HepG2 (cell line): Measurements from ENCODE around the gene RPS6KB1. TPM values are rescaled to one million over a fixed set of nuclear protein-coding genes. Genes with fewer than 3 reads are reported as not detected.

Experiments
- ASH2L ChIP-seq: fragments of 300-600, 200-600 bp; sonication (generic); IDR thresholded peaks from 2 replicates; pipeline ENCODE4 v1.7.0; 2017; ENCODE audit warnings: low read depth, mild to moderate bottlenecking, moderate library complexity, mixed read lengths, low read length; ENCODE audit not compliant: insufficient read length
- ATF1 ChIP-seq: IDR thresholded peaks from 2 replicates; pipeline ENCODE4 v1.6.1; 2016; ENCODE audit warnings: mild to moderate bottlenecking, control low read depth
- ETV5 ChIP-seq: IDR thresholded peaks from 2 replicates; pipeline ENCODE4 v1.6.1; 2018; ENCODE audit warnings: missing biosample characterization, missing genetic modification reagents, inconsistent platforms, borderline replicate concordance
- FOXC1 ChIP-seq: sonication (generic); formaldehyde crosslinking; IDR thresholded peaks from 2 replicates; pipeline ENCODE4 v1.8.0; 2022; ENCODE audit warnings: mild to moderate bottlenecking, missing genetic modification reagents, borderline replicate concordance
- HDAC2 ChIP-seq: sonication (generic); formaldehyde crosslinking; IDR thresholded peaks from 2 replicates; pipeline ENCODE4 v1.4.0; 2020; ENCODE audit warnings: missing genetic modification reagents
- MAZ ChIP-seq, 2 experiments: sonication (generic) in 1 of 2; formaldehyde crosslinking in 1 of 2; IDR thresholded peaks; 2 replicates each; pipeline versions ENCODE4 v1.5.0 to v1.6.1; 2012 to 2020; ENCODE audit warnings: low read depth in 2 of 2, mild to moderate bottlenecking in 2 of 2, borderline replicate concordance in 1 of 2, improper control_type of control experiment in 1 of 2, low read length in 1 of 2, missing genetic modification reagents in 1 of 2, moderate library complexity in 1 of 2
- MBNL3 ChIP-seq: fragments of 250-450 bp; sonication (Bioruptor Pico); conservative IDR thresholded peaks from 2 replicates; pipeline ENCODE4 v1.8.0; 2022; ENCODE audit warnings: mild to moderate bottlenecking, inconsistent platforms
- NONO ChIP-seq, 2 experiments: fragments of 450-650 bp in 1 of 2; sonication (generic) in 1 of 2; formaldehyde crosslinking in 1 of 2; IDR thresholded peaks in 1 of 2; conservative IDR thresholded peaks in 1 of 2; 2 replicates each; pipeline versions ENCODE4 v1.6.1 to v1.8.0; 2017 to 2022; ENCODE audit warnings: mild to moderate bottlenecking in 1 of 2, missing genetic modification reagents in 1 of 2, moderate library complexity in 1 of 2
- PAWR ChIP-seq: sonication (generic); formaldehyde crosslinking; IDR thresholded peaks from 2 replicates; pipeline ENCODE4 v1.4.0; 2020; ENCODE audit warnings: missing genetic modification reagents, mild to moderate bottlenecking, borderline replicate concordance
- SMC3 ChIP-seq: IDR thresholded peaks from 2 replicates; pipeline ENCODE4 v1.6.1; 2011; ENCODE audit warnings: low read length, improper control_type of control experiment
- SP140L ChIP-seq: sonication (generic); formaldehyde crosslinking; IDR thresholded peaks from 2 replicates; pipeline ENCODE4 v1.4.0; 2020; ENCODE audit warnings: missing genetic modification reagents, borderline replicate concordance
- SP5 ChIP-seq: IDR thresholded peaks from 2 replicates; pipeline ENCODE4 v1.6.1; 2016; ENCODE audit warnings: low read depth, borderline replicate concordance
- SPEN ChIP-seq: sonication (generic); formaldehyde crosslinking; IDR thresholded peaks from 2 replicates; pipeline ENCODE4 v1.5.1; 2020; ENCODE audit warnings: low read depth, mild to moderate bottlenecking, missing genetic modification reagents
- THAP11 ChIP-seq: IDR thresholded peaks from 2 replicates; pipeline ENCODE4 v1.6.1; 2016; ENCODE audit warnings: missing biosample characterization, missing genetic modification reagents
- ZMYM4 ChIP-seq: sonication (generic); formaldehyde crosslinking; IDR thresholded peaks from 2 replicates; pipeline ENCODE4 v1.8.1; 2023; ENCODE audit warnings: mild to moderate bottlenecking, missing genetic modification reagents
- ZNF615 ChIP-seq: sonication (generic); formaldehyde crosslinking; IDR thresholded peaks from 2 replicates; pipeline ENCODE4 v1.5.0; 2020; ENCODE audit warnings: mild to moderate bottlenecking, missing genetic modification reagents, borderline replicate concordance
- ZNF839 ChIP-seq: sonication (generic); formaldehyde crosslinking; IDR thresholded peaks from 2 replicates; pipeline ENCODE4 v1.4.0; 2020; ENCODE audit warnings: missing genetic modification reagents, mild to moderate bottlenecking, borderline replicate concordance
- polyA plus RNA-seq, 8 experiments: library from polyadenylated mRNA; depleted of rRNA in 3 of 8; stranded (reverse) in 7 of 8; unstranded in 1 of 8; fragments of >200 nt; fragmentation: Illumina TruSeq in 4 of 8; extraction: Trizol in 4 of 8; gene quantifications; 2 replicates each; pipeline versions ENCODE4 v1.2.1 to v1.2.3, GENCODE V29; 2011 to 2016; ENCODE audit warnings: low read depth in 4 of 8, missing spikeins in 1 of 8, mixed read lengths in 1 of 8; ENCODE audit not compliant: insufficient read depth in 1 of 8
- total RNA-seq, 5 experiments: library from RNA; depleted of rRNA; stranded (reverse); fragments of >200 nt; fragmentation: Illumina TruSeq; extraction: Trizol; gene quantifications; 2 replicates each; pipeline ENCODE4 v1.2.3, GENCODE V29; 2016; ENCODE audit warnings: low read depth in 1 of 5
- TF ChIP-seq, protein P1 (sequence below): sonication (generic); formaldehyde crosslinking; IDR thresholded peaks from 2 replicates; pipeline ENCODE4 v1.4.0; 2020; ENCODE audit warnings: missing genetic modification reagents, borderline replicate concordance
- TF ChIP-seq, protein P2 (sequence below): sonication (generic); formaldehyde crosslinking; conservative IDR thresholded peaks from 2 replicates; pipeline ENCODE4 v1.4.0; 2020; ENCODE audit warnings: mild to moderate bottlenecking, missing genetic modification reagents, moderate library complexity
- TF ChIP-seq, protein P3 (sequence below): sonication (generic); formaldehyde crosslinking; conservative IDR thresholded peaks from 2 replicates; pipeline ENCODE4 v1.4.0; 2020; ENCODE audit warnings: missing genetic modification reagents
- TF ChIP-seq, protein P4 (sequence below): sonication (generic); formaldehyde crosslinking; IDR thresholded peaks from 2 replicates; pipeline ENCODE4 v1.9.0; 2022; ENCODE audit warnings: missing genetic modification reagents, mild to moderate bottlenecking, borderline replicate concordance

RPS6KB1 gene
- total and polyA plus RNA-seq, 2 of the 13 experiments (the other 11 are each of a cell fraction or from before 2014, with no cell fraction given): 16.5 to 42.2 TPM

DNA sequence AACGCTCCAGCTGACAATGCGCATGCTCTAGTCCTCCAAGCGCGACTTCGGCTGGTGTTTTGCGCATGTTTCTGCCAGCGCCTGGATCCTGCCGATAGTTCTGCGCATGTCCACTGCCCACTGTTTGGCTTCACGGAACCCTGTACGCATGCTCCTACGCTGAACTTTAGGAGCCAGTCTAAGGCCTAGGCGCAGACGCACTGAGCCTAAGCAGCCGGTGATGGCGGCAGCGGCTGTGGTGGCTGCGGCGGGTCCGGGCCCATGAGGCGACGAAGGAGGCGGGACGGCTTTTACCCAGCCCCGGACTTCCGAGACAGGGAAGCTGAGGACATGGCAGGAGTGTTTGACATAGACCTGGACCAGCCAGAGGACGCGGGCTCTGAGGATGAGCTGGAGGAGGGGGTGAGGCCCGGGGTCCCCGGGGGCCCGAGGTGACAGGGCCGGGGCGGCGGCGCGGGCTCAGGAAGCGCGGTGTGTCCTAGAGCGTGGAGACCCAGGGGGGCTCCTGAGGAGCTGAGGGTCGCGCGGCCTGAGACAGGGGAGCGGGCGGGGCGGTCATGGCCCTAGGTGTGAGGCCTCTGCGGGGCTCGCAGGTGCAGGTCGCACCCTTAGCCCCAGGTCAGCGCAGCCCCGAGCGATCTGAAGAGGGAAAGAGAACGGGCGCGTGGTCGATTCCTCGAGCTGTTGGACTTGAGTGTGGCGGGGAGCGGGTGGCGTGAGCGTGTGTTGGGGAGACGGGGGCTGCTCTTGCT is at the start of gene RPS6KB1, which contains the start of gene TUBD1 (continued):
- TF ChIP-seq, protein P1, sequence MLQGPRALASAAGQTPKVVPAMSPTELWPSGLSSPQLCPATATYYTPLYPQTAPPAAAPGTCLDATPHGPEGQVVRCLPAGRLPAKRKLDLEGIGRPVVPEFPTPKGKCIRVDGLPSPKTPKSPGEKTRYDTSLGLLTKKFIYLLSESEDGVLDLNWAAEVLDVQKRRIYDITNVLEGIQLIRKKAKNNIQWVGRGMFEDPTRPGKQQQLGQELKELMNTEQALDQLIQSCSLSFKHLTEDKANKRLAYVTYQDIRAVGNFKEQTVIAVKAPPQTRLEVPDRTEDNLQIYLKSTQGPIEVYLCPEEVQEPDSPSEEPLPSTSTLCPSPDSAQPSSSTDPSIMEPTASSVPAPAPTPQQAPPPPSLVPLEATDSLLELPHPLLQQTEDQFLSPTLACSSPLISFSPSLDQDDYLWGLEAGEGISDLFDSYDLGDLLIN (CRISPR knock-in tag): 0 out of 2 replicates have a peak, but pooled peaks have one; percentile 40
- TF ChIP-seq, protein P2, sequence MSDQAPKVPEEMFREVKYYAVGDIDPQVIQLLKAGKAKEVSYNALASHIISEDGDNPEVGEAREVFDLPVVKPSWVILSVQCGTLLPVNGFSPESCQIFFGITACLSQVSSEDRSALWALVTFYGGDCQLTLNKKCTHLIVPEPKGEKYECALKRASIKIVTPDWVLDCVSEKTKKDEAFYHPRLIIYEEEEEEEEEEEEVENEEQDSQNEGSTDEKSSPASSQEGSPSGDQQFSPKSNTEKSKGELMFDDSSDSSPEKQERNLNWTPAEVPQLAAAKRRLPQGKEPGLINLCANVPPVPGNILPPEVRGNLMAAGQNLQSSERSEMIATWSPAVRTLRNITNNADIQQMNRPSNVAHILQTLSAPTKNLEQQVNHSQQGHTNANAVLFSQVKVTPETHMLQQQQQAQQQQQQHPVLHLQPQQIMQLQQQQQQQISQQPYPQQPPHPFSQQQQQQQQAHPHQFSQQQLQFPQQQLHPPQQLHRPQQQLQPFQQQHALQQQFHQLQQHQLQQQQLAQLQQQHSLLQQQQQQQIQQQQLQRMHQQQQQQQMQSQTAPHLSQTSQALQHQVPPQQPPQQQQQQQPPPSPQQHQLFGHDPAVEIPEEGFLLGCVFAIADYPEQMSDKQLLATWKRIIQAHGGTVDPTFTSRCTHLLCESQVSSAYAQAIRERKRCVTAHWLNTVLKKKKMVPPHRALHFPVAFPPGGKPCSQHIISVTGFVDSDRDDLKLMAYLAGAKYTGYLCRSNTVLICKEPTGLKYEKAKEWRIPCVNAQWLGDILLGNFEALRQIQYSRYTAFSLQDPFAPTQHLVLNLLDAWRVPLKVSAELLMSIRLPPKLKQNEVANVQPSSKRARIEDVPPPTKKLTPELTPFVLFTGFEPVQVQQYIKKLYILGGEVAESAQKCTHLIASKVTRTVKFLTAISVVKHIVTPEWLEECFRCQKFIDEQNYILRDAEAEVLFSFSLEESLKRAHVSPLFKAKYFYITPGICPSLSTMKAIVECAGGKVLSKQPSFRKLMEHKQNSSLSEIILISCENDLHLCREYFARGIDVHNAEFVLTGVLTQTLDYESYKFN (CRISPR knock-in tag): peak; percentile 51
- TF ChIP-seq PAWR (CRISPR knock-in tag) (no peak), THAP11 (peak; percentile 94), HDAC2 (CRISPR knock-in tag) (peak; percentile 74), ETV5 (CRISPR knock-in tag) (peak; percentile 48; the same call in 1 of the 2 replicates), FOXC1 (CRISPR knock-in tag) (peak; percentile 72; the same call in 1 of the 2 replicates), SPEN (CRISPR knock-in tag) (peak; percentile 99), SP140L (CRISPR knock-in tag) (no peak), ASH2L (peak; percentile 86), ZNF615 (no peak), SP5 (no peak), ZNF839 (CRISPR knock-in tag) (peak; percentile 72; the same call in 1 of the 2 replicates), SMC3 (no peak), NONO (IDR thresholded peaks at IDR 0.05) (no peak), NONO (CRISPR knock-in tag; conservative IDR thresholded peaks at IDR 0.05) (peak; percentile 91), ZMYM4 (peak; percentile 84), MBNL3 (CRISPR knock-in tag) (no peak), ATF1 (CRISPR knock-in tag) (no peak), MAZ (IDR thresholded peaks at IDR 0.05; ENCODE audit: borderline replicate concordance, low read depth, low read length) (no peak), MAZ (CRISPR knock-in tag; IDR thresholded peaks at IDR 0.05; ENCODE audit: low read depth) (peak; percentile 82; the same call in 1 of the 2 replicates)
- TF ChIP-seq, protein P3, sequence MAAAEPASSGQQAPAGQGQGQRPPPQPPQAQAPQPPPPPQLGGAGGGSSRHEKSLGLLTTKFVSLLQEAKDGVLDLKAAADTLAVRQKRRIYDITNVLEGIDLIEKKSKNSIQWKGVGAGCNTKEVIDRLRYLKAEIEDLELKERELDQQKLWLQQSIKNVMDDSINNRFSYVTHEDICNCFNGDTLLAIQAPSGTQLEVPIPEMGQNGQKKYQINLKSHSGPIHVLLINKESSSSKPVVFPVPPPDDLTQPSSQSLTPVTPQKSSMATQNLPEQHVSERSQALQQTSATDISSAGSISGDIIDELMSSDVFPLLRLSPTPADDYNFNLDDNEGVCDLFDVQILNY (CRISPR knock-in tag): peak; percentile 41; the same call in 1 of the 2 replicates
- TF ChIP-seq, protein P4, sequence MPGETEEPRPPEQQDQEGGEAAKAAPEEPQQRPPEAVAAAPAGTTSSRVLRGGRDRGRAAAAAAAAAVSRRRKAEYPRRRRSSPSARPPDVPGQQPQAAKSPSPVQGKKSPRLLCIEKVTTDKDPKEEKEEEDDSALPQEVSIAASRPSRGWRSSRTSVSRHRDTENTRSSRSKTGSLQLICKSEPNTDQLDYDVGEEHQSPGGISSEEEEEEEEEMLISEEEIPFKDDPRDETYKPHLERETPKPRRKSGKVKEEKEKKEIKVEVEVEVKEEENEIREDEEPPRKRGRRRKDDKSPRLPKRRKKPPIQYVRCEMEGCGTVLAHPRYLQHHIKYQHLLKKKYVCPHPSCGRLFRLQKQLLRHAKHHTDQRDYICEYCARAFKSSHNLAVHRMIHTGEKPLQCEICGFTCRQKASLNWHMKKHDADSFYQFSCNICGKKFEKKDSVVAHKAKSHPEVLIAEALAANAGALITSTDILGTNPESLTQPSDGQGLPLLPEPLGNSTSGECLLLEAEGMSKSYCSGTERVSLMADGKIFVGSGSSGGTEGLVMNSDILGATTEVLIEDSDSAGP: peak; percentile 94; the same call in 1 of the 2 replicates
